GM12891 (cell line): Measurements from ENCODE around the gene INSYN1.
"Not testable (repeated sequence)": the region's sequence is repeated elsewhere in the genome, so short reads cannot be mapped to it uniquely, and the experiment has no call there.

Source experiments
- POLR2A ChIP-seq: IDR thresholded peaks from 2 replicates; pipeline ENCODE4 v1.6.1; 2011; ENCODE audit warnings: low read depth, low read length, control low read depth
- POLR2AphosphoS5 ChIP-seq: IDR thresholded peaks from 2 replicates; pipeline ENCODE4 v1.6.1; 2011; ENCODE audit warnings: low read depth, low read length, control low read depth
- TAF1 ChIP-seq: IDR thresholded peaks from 2 replicates; pipeline ENCODE4 v1.6.1; 2011; ENCODE audit warnings: low read depth, low read length, control low read depth

DNA sequence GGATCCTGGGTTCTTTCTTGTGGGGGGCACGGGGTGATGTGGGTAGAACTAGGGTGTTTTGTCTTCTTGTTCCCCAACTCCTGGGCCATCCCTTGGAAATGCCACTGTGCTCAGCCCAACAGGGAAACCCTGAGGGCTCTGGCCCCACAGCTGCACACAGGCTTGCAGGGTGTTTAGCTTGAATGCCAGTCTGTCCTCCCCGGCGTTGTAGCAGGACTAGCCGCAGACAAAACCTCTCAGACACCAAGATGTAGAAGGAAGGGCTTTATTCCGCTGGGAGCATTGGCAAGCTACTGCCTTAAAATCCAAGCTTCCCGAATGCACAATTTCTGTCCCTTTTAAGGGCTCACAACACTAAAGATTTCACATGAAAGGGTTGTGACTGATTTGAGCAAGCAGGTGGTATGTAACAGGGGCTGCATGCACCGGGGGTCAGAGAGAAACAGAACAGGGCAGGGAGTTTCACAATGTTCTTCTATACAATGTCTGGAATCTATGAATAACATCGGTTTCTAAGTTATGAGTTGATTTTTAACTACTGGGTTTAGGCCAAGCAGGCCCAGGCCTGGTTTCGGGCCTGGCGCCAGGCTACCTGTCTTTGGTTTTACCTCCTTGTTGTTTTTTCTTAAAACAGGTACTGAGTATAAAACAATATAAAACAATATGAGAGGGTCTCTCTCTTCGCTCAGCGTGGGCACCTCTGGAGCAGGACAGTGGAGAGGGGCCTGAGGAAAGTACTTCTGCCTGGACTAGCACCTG is 32.3 kb upstream of the INSYN1 start:
- TF ChIP-seq POLR2A, POLR2AphosphoS5, TAF1: not testable (repeated sequence)
